OCI-LY7 (cell line): Measurements from ENCODE around the gene ASXL2.
"Not testable (repeated sequence)": the region's sequence is repeated elsewhere in the genome, so short reads cannot be mapped to it uniquely, and the experiment has no call there.

ENCODE experiments used
- EZH2phosphoT487 ChIP-seq: fragments of 200-600 bp; sonication (generic); IDR thresholded peaks from 2 replicates; pipeline ENCODE4 v1.6.1; 2018; ENCODE audit warnings: low read depth, borderline replicate concordance, mild to moderate bottlenecking, mixed run types, antibody characterized with exemption, low read length, moderate library complexity, mixed read lengths
- TF ChIP-seq, protein P1 (sequence below): fragments of 200-600 bp; sonication (generic); conservative IDR thresholded peaks from 2 replicates; pipeline ENCODE4 v1.5.1; 2014; ENCODE audit warnings: mild to moderate bottlenecking, antibody characterized with exemption, low read length, moderate library complexity, mixed read lengths

DNA sequence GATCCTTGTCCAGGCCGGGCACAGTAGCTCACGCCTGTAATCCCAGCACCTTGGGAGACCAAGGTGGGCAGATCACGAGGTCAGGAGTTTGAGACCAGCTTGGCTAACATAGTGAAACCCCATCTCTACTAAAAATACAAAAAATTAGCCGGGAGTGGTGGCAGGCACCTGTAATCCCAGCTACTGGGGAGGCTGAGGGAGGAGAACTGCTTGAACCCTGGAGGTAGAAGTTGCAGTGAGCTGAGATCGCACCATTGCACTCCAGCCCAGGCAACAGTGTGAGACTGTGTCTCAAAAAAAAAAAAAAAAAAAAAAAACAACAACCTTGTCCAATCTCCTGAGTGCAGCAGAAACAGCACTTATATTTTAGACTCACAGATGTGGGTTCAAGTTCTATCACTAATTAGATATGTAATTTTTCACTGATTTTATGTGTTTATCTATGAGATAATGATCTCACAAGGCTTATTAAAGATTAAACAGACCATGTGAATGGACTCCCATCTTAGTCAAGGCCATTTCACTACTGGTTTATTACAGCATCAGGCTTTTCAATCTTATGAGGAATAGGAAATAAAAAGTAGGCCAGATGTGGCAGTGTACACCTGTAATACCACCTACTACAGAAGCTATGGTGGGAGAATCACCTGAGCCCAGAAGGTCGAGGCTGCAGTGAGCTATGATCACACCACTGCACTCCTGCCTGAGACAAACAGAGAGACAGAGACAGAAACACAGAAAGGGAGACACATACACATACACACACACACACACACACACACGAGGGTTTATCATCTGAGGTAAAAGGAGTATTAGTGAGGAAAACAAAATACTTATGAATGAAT lies 49.5 kb downstream of the ASXL2 start:
- TF ChIP-seq, protein P1, sequence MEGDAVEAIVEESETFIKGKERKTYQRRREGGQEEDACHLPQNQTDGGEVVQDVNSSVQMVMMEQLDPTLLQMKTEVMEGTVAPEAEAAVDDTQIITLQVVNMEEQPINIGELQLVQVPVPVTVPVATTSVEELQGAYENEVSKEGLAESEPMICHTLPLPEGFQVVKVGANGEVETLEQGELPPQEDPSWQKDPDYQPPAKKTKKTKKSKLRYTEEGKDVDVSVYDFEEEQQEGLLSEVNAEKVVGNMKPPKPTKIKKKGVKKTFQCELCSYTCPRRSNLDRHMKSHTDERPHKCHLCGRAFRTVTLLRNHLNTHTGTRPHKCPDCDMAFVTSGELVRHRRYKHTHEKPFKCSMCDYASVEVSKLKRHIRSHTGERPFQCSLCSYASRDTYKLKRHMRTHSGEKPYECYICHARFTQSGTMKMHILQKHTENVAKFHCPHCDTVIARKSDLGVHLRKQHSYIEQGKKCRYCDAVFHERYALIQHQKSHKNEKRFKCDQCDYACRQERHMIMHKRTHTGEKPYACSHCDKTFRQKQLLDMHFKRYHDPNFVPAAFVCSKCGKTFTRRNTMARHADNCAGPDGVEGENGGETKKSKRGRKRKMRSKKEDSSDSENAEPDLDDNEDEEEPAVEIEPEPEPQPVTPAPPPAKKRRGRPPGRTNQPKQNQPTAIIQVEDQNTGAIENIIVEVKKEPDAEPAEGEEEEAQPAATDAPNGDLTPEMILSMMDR: not testable (repeated sequence)
- not testable (repeated sequence) for TF ChIP-seq EZH2phosphoT487
